GM12801 (cell line): ENCODE measurements around the gene RAB20.

ENCODE experiments used
- CTCF ChIP-seq: IDR thresholded peaks from one replicate; pipeline ENCODE4 v1.5.1; 2011; ENCODE audit warnings: control low read depth; ENCODE audit not compliant: insufficient read length; ENCODE audit errors: extremely low read depth

Gene RAB20

GRCh38 chr13:110500341-110500740 is 61.2 kb downstream of the RAB20 start:
- TF ChIP-seq CTCF: no peak

GRCh38 chr13:110499621-110500281 is 61.8 kb downstream of the RAB20 start:
- no peak for TF ChIP-seq CTCF

GRCh38 chr13:110498765-110499164 is 62.8 kb downstream of the RAB20 start:
- TF ChIP-seq CTCF: no peak

GRCh38 chr13:110498327-110498726 is 63.2 kb downstream of the RAB20 start:
- no peak for TF ChIP-seq CTCF

- no peak for TF ChIP-seq CTCF
Measured at GRCh38 chr13:110497003-110497402, 64.5 kb downstream of the RAB20 start.

GRCh38 chr13:110496281-110496680 is 65.2 kb downstream of the RAB20 start:
- TF ChIP-seq CTCF: no peak

GRCh38 chr13:110495881-110496280 is 65.6 kb downstream of the RAB20 start:
- TF ChIP-seq CTCF: no peak

- no peak for TF ChIP-seq CTCF
Measured at GRCh38 chr13:110495376-110495775, 66.1 kb downstream of the RAB20 start.
